HG02798 (cell line): ENCODE results near the gene ATP1B4.

Source experiments
- ATAC-seq: cut with Tn5 transposase; IDR thresholded peaks from one replicate; pipeline ENCODE4 v1.9.1; 2021; ENCODE audit warnings: mild to moderate bottlenecking; ENCODE audit not compliant: unreplicated experiment, poor library complexity

The ATP1B4 gene

GRCh38 chrX:120372667-120373370 is 10.9 kb downstream of the ATP1B4 start:
- ATAC-seq: no peak

DNA sequence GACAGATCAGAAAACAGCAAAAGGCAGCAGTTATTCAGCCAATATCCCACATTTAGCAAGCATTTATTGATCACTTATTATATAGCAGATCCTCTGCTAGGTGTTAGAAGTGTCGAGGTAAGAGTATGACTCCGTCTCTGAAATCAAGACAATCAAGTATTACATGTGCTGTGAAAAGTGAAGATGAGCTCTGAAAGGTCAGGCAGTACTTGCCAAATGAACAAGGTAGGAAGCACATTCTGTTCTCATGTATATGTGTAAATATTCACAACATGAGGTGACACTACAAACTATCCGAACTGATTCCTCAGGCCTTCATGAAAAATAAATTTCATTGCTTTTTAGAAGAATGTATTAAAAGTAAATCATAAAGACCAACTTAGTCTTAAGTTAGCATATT is 15.3 kb downstream of the ATP1B4 start:
- ATAC-seq: no peak

GRCh38 chrX:120377715-120378114 is 15.8 kb downstream of the ATP1B4 start:
- no peak for ATAC-seq

- no peak for ATAC-seq
These were observed 16.7 kb downstream of the ATP1B4 start for GRCh38 chrX:120378570-120378969.

DNA sequence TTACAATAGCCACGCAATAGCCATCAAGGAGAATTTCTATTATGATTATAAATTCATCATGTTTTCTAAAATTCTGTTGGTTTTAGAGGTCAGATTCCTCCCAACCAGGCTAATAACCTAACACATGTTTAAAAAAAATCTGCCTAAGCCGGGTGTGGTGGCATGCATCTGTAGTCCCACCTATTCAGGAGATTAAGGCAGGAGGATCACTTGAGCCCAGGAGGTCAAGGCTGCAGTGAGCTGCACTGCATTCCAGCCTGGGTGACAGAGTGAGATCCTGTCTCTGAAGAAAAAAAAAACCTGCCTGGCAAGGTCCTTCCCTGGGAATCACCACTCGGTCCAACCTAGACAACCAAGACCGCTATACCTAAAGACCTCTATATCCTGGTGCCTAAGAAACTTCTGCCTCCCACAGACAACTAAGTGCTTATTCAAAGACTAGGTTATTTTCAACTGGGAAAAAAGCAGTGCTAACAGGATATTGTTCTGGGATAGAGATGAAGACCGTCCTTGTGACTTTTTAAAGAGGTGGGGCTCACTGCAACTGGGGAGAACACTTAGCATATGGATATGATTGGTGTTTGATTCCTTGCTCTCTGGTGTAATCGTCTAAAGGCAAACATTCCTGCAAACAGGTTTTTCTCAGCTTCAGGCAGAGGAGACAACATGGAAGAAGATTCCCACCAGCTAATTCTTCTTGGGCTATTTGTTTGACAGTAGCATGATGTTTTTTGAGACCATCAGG is 18.2 kb downstream of the ATP1B4 start:
- ATAC-seq: no peak

- ATAC-seq: no peak
These were observed 18.8 kb downstream of the ATP1B4 start for GRCh38 chrX:120380699-120381098.

- no peak for ATAC-seq
These were observed 39.4 kb downstream of the ATP1B4 start for GRCh38 chrX:120401301-120401700.

- no peak for ATAC-seq
These were observed 40.5 kb downstream of the ATP1B4 start for GRCh38 chrX:120402369-120402768.

DNA sequence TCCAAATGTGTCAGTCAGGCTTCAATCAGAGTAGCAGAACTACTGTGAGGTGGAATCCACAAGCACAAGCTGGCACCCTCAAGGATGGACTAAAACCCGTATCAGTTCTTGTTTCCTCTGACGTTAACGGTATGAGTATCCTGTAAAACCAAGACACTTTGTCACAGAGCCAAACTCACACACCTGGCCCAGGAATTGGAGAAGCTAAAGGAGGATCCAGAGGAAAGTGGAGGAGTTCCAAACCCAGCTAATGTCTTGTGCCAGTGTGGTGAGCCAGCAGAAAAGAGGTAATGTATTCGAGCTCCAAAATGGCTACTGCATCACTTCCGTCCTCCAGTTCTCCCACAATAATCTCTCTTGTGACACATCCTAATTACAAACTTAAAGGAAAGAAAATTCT is 44.7 kb downstream of the ATP1B4 start:
- no peak for ATAC-seq

- no peak for ATAC-seq
These were observed 46.3 kb downstream of the ATP1B4 start for GRCh38 chrX:120408168-120408567.

GRCh38 chrX:120419463-120419862 is 57.6 kb downstream of the ATP1B4 start:
- no peak for ATAC-seq

DNA sequence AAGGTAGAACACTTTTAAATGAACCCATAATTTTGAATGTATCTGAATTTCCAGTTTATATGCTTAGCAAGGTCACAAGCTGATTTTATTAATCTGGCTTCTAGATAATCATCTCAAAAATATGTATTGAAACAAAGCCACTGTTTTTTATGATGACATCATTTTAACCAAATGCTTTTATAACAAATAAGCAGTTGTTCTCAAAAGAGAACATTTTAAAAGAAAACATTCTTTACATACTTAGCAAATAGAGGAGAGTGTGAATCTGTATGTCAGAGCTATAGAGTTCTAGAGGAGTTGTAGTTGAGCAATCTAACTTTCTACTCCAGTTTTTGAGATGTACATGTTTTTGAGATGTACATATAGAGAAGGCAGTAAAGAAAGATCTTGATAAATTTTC is 64.7 kb downstream of the ATP1B4 start:
- no peak for ATAC-seq

GRCh38 chrX:120428309-120428708 is 66.4 kb downstream of the ATP1B4 start:
- ATAC-seq: no peak

DNA sequence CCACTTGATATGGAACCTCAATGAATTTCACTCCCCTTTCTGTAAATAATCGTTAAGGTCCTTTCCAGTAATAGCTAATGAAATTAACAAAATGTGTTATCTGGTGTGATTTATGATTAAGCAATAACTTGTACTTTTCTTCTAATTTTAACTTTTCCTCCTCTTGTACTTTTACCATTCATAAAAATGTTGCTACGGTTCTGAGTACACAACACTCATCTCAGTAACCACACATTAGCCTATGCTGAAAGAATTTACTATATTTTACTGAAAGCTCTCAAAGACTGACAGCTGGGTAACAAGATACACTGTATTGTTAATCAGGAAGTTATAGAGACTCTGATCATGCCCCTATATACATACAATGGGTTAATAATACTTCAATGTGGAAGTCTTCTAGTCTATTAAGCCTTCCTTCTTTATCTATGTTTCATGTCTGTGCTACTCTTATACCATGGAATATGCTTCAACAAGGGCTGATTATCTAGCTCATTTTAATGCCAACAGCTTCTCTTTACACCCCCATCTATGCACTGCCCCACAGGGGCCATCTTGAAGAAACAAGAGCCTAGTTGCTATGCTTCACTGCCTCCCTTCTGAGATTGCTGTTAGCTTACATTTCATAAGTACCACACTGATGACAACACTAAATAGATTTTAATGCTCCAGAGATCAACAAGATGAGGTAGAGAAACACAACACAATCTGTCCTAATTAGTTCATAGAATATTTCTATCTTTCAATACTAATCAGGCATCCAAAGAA is 68.1 kb downstream of the ATP1B4 start:
- ATAC-seq: no peak
